GM21515 (cell line): Measurements from ENCODE around the gene TUBGCP3.
"Not testable (repeated sequence)": the region's sequence is repeated elsewhere in the genome, so short reads cannot be mapped to it uniquely, and the experiment has no call there.

Experiments used
- ATAC-seq: cut with Tn5 transposase; IDR thresholded peaks from one replicate; pipeline ENCODE4 v1.9.1; 2021; ENCODE audit not compliant: unreplicated experiment

TUBGCP3 gene

DNA sequence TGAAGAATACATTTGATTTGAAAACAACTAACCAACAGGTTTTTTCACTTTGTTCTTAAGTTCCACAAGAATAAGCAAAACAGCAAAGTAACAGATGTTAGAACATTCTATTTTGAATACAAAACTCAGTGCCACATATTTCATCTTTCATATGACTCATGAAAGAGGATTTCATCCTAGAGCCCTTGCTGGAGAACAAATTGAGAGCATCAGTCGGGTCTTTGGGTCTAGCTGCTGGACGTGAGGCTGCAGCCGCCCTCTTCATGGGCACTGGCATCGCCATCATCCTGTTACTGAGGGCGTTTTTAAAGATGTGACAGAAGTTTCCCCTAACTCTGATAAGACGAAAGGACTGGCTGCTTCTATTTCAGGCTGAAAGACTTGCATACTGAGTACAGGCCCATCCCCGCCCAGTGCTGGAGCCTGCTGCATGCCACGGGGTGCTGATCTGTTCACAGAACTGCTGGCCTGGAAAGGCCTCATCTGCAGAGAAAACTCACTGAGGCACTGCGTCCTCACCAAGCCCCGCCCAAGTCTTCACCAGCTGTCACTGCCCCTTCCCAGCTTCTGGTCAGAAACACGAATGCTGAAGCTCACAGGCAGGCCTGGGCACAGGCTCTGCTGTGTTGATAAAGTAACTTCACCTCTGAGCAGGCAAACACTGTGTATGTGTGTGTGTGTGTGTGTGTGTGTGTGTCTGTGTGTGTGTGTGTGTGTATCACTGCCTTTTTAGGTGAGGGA, 101.4 kb downstream of the TUBGCP3 start:
- ATAC-seq, result no peak

- ATAC-seq, result not testable (repeated sequence)
Measured at GRCh38 chr13:112485814-112486213, 102.1 kb downstream of the TUBGCP3 start.

- no peak for ATAC-seq
Measured at GRCh38 chr13:112483299-112483698, 104.7 kb downstream of the TUBGCP3 start.

- ATAC-seq, result no peak
Measured at GRCh38 chr13:112481458-112481857, 106.5 kb downstream of the TUBGCP3 start.

DNA sequence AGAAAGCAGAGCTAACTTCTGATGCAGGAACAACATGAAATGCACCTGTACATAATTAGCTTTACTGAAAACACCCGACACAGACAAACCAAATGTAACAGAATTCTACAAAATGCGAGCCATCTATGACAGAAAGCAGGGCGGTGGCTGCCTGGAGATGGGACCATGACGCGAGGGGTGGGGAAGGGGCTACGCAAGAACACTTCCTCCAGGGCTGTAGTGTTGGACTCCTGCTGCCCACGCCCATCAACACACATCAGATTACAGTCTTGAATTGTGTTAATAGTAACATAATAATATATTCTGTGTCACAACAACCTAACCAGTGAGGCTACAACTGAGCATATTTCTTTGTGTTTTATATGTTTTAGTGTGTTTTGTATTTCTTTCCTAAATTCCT, 108.6 kb downstream of the TUBGCP3 start:
- ATAC-seq, result no peak

- no peak for ATAC-seq
Measured at GRCh38 chr13:112477070-112477619, 110.8 kb downstream of the TUBGCP3 start.

GRCh38 chr13:112475889-112476288, 112.1 kb downstream of the TUBGCP3 start:
- ATAC-seq, result no peak

DNA sequence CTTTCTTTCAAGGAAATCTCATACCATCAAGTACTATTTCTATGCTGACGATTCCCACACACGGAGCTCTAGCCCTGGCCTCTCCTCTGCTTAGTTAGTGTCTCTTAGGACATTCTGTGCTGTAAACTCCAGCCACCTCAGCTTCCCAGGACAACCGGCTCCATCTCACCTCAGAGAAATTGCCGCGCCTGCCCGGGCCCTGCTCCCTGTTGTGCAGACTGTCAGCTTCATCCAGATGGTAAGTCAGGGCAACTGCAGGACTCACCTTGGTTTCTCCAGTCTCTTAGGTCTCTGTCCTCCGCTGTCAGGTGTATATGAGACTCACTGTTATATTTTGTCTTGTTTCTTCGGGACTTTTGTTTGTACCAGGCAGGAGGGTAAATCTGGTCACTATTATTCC, 113.1 kb downstream of the TUBGCP3 start:
- ATAC-seq, result no peak

GRCh38 chr13:112473818-112474217, 114.1 kb downstream of the TUBGCP3 start:
- no peak for ATAC-seq

GRCh38 chr13:112469071-112469745, 118.7 kb downstream of the TUBGCP3 start:
- no peak for ATAC-seq

GRCh38 chr13:112468069-112468468, 119.9 kb downstream of the TUBGCP3 start:
- ATAC-seq, result no peak

- no peak for ATAC-seq
Measured at GRCh38 chr13:112467236-112467635, 120.7 kb downstream of the TUBGCP3 start.

DNA sequence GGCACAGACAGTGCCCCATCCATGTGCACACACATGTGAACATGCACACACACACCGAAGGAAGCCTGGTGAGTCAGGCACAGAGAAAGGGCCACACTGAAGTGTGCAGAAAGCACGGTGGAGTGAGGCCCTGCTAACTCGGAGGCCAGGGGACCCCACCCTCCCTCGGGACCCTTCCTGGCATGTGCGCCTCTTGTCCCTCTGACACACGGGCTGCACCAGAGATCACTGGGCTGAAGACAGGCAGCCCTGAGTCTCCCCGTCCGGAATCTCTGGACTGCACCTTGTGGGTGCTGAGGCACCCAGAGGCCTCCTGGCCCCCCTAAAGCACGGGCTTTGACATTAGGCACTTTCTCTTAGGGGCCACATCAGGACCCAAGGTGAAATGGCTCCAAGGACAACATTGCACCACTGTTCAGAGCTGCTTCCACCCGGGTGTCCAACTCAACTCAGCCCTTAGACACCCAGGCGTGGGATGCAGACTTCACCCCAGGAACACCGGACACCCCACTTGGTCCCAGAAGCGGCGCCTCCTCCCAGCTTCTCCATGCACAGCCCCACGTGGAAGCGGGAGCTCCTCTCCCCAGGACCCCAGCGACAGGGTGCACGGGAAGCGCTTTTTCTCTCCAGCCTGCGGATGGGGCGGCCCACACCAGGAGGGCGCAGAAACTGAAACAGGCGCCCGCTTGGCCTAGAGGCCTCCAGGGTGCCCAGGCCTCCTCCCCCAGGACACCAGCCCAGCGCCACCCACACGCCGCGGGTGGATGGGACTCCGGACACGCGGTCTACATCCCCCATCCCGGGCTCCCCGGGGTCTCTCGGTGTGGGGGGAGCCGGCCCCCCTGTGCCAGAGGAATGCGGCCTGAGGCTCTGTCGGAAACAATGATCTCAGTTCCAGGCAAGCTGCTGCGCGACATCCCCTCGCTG, 121.6 kb downstream of the TUBGCP3 start:
- no peak for ATAC-seq

DNA sequence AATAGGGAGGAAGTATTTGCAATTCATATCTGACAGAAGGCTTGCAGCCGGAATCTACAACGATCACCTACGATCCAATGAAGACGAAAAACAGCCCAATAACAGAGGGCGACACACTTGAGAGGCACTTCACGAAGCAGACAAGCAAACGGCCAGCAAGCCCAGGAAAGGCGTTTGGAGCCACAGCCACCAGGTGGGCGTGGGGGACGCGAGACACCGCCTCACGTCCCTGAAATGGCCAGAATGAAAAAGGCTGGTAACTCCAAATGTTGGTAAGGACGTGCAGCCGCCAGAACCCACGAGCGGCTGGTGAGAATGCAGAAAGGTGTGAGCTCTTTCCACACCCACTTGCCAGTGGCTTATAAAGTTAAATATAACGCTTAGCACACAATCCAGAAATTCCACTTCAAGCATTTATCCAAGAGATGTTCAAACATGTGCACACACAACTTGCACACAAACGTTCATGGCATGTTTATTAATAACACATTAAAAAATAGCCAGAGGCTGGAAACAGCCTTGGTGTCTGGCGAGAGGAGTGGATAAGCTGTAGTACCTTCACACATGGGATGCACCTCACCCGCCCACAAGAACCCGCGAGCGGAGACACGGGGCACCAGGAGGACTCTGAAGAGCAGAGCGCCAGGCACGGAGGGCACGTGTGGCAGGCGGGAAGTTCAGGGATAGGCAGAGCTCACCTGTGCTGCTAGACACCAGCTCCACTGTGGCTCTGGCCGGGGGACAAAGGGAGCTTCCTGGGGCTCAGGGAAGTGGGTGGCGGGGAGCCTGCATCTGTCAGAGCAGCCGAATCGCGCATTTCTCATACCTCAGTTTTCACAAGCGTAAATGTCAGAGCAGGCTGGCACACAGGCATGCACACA, 122.5 kb downstream of the TUBGCP3 start:
- ATAC-seq, result no peak

DNA sequence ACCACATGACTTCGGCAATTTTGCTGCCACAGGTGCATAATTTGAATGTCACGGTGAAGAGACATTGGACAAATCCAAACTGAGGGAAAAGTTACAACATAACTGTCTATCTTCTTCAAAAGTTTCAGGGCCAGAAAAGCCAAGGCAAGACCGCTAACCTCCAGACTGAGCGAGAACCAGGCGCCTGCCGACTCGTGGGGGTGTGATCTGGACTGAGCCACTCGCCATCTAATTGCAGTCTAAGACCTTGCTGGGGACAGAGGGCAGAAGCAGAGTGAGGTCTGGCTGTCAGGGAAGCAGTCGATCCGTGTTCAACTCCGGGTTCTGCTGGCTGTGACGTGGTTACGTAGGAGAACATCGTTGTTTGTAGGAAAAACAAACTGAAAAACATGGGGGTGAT, 123.2 kb downstream of the TUBGCP3 start:
- ATAC-seq, result no peak

DNA sequence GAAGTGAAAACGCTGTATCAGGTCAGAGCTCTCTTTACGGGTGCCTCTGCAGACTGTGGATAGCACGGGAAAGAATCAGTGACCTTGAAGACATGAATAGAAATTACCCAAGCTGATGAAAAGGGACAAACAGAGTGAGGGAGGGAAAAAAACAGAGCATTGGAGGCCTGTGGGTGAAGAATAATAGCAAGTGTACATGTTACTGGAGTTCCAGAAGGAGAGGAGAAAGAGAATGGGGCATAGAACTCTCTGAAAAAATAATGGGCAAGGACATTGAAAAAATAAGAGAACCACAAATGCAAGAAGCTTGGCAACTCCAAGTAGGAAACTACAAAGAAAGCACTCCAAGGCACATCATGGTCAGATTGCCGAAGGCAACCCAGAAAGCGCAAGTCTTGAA, 125.5 kb downstream of the TUBGCP3 start:
- ATAC-seq, result no peak

DNA sequence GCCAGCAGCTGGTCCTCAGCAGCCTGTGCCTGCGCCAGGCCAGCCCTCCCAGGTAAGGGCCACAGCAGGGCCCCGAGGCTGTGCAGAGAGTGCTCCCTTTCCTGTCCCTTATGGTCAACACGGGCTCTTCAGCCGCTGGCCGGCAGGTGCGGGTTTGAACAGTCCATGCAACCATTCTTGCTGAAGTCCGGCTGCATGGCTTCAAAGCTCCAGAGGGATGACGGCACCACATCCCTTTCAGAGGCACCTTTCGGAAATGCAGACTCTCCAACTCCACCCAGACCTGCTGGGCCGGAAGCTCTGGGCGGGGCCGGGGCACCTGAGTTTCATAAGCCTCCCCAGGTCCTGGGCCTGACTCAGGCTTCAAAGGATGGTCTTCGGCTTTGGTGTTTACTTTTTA, 130.5 kb downstream of the TUBGCP3 start:
- ATAC-seq, result no peak

DNA sequence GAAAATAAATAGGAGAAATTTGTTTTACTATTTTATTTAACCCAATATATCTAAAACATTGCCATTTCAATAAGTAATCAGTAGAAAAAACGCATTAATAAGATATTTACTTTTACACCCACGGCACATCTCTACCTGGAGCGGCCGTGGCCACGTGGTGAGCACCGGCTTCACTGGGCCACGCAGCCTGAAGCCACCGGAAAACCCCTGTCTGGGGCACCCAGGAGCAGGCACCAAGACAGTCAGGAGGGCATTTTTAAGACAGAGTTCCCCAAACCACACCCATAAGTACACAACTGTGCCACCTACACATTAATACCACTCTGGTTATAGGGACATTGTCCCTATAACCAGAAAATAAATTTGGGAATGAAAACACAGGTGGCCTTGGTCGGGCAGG, 130.9 kb downstream of the TUBGCP3 start:
- no peak for ATAC-seq

DNA sequence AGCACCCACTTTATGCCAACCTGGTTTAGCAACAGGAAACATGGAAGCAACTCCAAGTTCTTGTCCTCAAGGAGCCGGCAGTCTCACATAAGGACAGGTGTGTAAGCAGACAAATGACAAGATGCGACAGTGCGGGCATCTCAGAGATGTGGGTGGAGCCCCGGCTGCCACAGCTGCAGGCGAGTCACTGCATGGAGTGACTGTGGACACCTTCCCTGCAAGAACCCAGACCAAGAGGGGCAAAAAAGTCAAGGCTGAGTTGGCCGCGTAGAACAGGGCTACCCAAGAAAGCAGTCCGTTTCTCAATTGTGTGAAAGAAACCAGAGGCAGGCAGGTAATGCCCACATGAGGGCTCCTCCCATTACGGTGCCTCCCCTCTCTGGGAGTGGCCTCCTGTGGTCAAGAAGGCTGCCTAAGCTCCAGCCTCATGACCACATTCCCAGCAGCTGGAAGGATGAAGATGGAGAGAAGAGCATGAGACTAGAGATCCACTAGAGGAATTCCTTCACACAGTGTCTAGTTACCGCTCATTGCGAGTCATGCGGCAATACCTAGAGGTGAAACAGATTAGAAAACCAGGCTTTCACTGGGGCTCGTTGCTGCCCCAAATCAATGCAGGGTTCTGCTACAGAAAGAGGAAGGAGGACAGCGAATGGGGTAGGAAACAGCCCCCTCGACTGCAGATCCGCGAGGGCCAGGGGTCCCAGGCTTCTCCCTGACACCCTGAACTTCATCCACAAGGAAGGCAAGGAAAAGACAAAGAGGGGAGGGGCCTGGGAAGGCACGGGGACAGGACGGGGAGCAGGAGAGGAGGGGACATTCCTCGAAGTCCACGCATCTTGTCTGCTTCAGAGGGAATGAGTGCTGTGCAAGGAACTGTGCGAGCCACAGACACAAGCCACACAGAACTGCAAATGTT, 131.6 kb downstream of the TUBGCP3 start:
- ATAC-seq, result no peak
